B cell (primary cell): Measurements from ENCODE around the gene USH2A. TPM values are rescaled to one million over a fixed set of nuclear protein-coding genes. Genes with fewer than 3 reads are reported as not detected.

ENCODE experiments used
- ATAC-seq: fragments of 200-7000 bp; cut with Tn5 transposase; one replicate; pipeline ENCODE4 v1.10.0; 2021; ENCODE audit warnings: low read depth, mild to moderate bottlenecking, moderate number of reproducible peaks, moderate library complexity
- CTCF ChIA-PET: fragments of 350-600 bp; sonication (Branson Sonifier 250); formaldehyde crosslinking; loops from one replicate; lab custom pipeline; 2021; ENCODE audit warnings: antibody characterized with exemption, inconsistent platforms; lab: Charles Lee
- POLR2A ChIA-PET: fragments of 350-600 bp; sonication (Branson Sonifier 250); formaldehyde crosslinking; loops from one replicate; lab custom pipeline; 2021; ENCODE audit warnings: antibody characterized with exemption; lab: Charles Lee
- DNase-seq: peaks from one replicate; pipeline ENCODE4 v3.0.0; 2013
- H2AFZ ChIP-seq: 2 replicates; pipeline ENCODE4 v1.6.1; 2012; ENCODE audit warnings: mild to moderate bottlenecking, low read depth, low read length; ENCODE audit not compliant: insufficient read depth, poor library complexity, severe bottlenecking
- H3K27ac ChIP-seq, 2 donors: 1 replicate in 1 of 2; 2 replicates in 1 of 2; pipeline ENCODE4 v1.5.1; 2012 to 2013; ENCODE audit warnings: low read length in 2 of 2, mild to moderate bottlenecking in 2 of 2, moderate library complexity in 1 of 2
- H3K27me3 ChIP-seq, 4 experiments: fragments of 200-600 bp in 1 of 4; sonication (generic) in 1 of 4; replicated peaks in 1 of 4; 1 replicate in 2 of 4; 2 replicates in 2 of 4; pipeline versions ENCODE4 v1.6.1 to v1.7.0; 2013 to 2016; ENCODE audit warnings: low read length in 3 of 4, mild to moderate bottlenecking in 2 of 4, mixed read lengths in 1 of 4, moderate library complexity in 1 of 4; ENCODE audit not compliant: insufficient read depth in 4 of 4, control insufficient read depth in 3 of 4; ENCODE audit errors: control extremely low read depth in 1 of 4
- H3K36me3 ChIP-seq, 2 experiments: replicated peaks in 1 of 2; 1 replicate in 1 of 2; 2 replicates in 1 of 2; pipeline versions ENCODE4 v1.6.1 to v1.7.1; 2013; ENCODE audit warnings: low read length in 1 of 2; ENCODE audit not compliant: insufficient read depth in 2 of 2, control insufficient read depth in 1 of 2; ENCODE audit errors: control extremely low read depth in 1 of 2, extremely low read depth in 1 of 2
- H3K4me1 ChIP-seq, 2 donors: fragments of 200-600 bp in 1 of 2; sonication (generic) in 1 of 2; 1 replicate in 1 of 2; 2 replicates in 1 of 2; pipeline versions ENCODE4 v1.5.1 to v1.6.1; 2013 to 2017; ENCODE audit warnings: low read length in 2 of 2; ENCODE audit not compliant: control insufficient read depth in 2 of 2, insufficient read depth in 2 of 2
- H3K4me2 ChIP-seq: replicated peaks from 2 replicates; pipeline ENCODE3; 2012; ENCODE audit warnings: mild to moderate bottlenecking, low read depth, low read length; ENCODE audit not compliant: poor library complexity, severe bottlenecking
- H3K4me3 ChIP-seq, 5 experiments: fragments of 200-600 bp in 1 of 5; sonication (generic) in 1 of 5; 1 replicate in 3 of 5; 2 replicates in 2 of 5; pipeline versions ENCODE4 v1.5.1 to v1.7.0; 2011 to 2016; ENCODE audit warnings: low read length in 4 of 5, mild to moderate bottlenecking in 4 of 5, low read depth in 2 of 5, control low read depth in 1 of 5, moderate library complexity in 1 of 5; ENCODE audit not compliant: insufficient read depth in 1 of 5; ENCODE audit errors: control extremely low read depth in 1 of 5, extremely low read depth in 1 of 5
- H3K79me2 ChIP-seq: fragments of 200-600 bp; sonication (generic); one replicate; pipeline ENCODE4 v1.6.0; 2016; ENCODE audit warnings: low read length; ENCODE audit not compliant: control insufficient read depth, insufficient read depth
- H3K9ac ChIP-seq: fragments of 200-600 bp; sonication (generic); 2 replicates; pipeline ENCODE4 v1.6.1; 2017; ENCODE audit warnings: mild to moderate bottlenecking, low read length, moderate library complexity
- H3K9me3 ChIP-seq, 3 donors: one replicate each; pipeline versions ENCODE4 v1.6.1 to v1.7.1; 2013; ENCODE audit warnings: low read length in 2 of 3; ENCODE audit not compliant: control insufficient read depth in 2 of 3, insufficient read depth in 1 of 3; ENCODE audit errors: control extremely low read depth in 1 of 3
- H4K20me1 ChIP-seq: 2 replicates; pipeline ENCODE4 v1.6.0; 2012; ENCODE audit warnings: mild to moderate bottlenecking, low read length; ENCODE audit not compliant: insufficient read depth, control insufficient read depth, poor library complexity, severe bottlenecking
- H3K27ac Mint-ChIP-seq: one replicate; pipeline ENCODE4 v1.8.0; 2021; ENCODE audit warnings: mixed read lengths
- H3K27me3 Mint-ChIP-seq: one replicate; pipeline ENCODE4 v1.8.0; 2021; ENCODE audit warnings: mixed read lengths
- H3K4me1 Mint-ChIP-seq: one replicate; pipeline ENCODE4 v1.8.0; 2021; ENCODE audit warnings: mixed read lengths
- H3K4me3 Mint-ChIP-seq: one replicate; pipeline ENCODE4 v1.8.0; 2021; ENCODE audit warnings: mixed read lengths
- H3K9me3 Mint-ChIP-seq: one replicate; pipeline ENCODE4 v1.8.0; 2022; ENCODE audit warnings: mixed read lengths; ENCODE audit not compliant: insufficient read depth
- CTCF ChIP-seq: fragments of 200-600 bp; IDR thresholded peaks from one replicate; pipeline ENCODE4 v1.8.0; 2022; ENCODE audit warnings: antibody characterized with exemption, mild to moderate bottlenecking
- EZH2 ChIP-seq: IDR thresholded peaks from 2 replicates; pipeline ENCODE4 v1.6.1; 2012; ENCODE audit warnings: borderline replicate concordance, low read depth, mild to moderate bottlenecking, moderate library complexity, low read length; ENCODE audit not compliant: insufficient read depth, poor library complexity, severe bottlenecking
- WGBS: methylation state at CpG from one replicate; pipeline ENCODE4 v1.1.5; 2013; ENCODE audit warnings: missing lambda C conversion rate; ENCODE audit not compliant: insufficient coverage; 5-methylcytosine and 5-hydroxymethylcytosine counted together
- intact Hi-C: fragments of 100-400 bp; cut with micrococcal nuclease; formaldehyde crosslinking; loops from one replicate; pipeline ENCODE4 v1.10.0; 2022
- polyA plus RNA-seq: library from polyadenylated mRNA; depleted of rRNA; stranded (reverse); fragments of >200 nt; gene quantifications from 2 replicates; pipeline ENCODE4 v1.2.3, GENCODE V29; 2012
- total RNA-seq, 2 donors: library from RNA; stranded (reverse); fragments of 120-200 nt in 1 of 2; gene quantifications; 1 replicate in 1 of 2; 2 replicates in 1 of 2; pipeline versions ENCODE4 v1.2.3 to v1.2.4, GENCODE V29; 2013 to 2022

Gene USH2A
- total and polyA plus RNA-seq, 2 donors (not counting 1 experiment from before 2014, with no cell fraction given), result 0.01 TPM; not detected in 1

GRCh38 chr1:216140730-216141524 lies 282.3 kb downstream of the USH2A start:
- H2AFZ ChIP-seq, result no peak overlapping the region
- no peaks in the 10 kb centered on the region for H3K27me3 Mint-ChIP-seq
- H3K4me3 ChIP-seq, result no peak overlapping the region
- no peak overlapping the region for H3K27ac ChIP-seq
- H3K4me1 Mint-ChIP-seq, result no peaks in the 10 kb centered on the region
- no peaks in the 10 kb centered on the region for H4K20me1 ChIP-seq
- intact Hi-C loops, result no loop called here
- no peaks in the 10 kb centered on the region for H3K9me3 ChIP-seq
- DNase-seq, result no peak
- H3K4me3 Mint-ChIP-seq, result no peak overlapping the region
- POLR2A ChIA-PET, result no interaction called here
- 67% methylated on average over 3 of the region's 5 CpGs for WGBS
- no peaks in the 10 kb centered on the region for H3K79me2 ChIP-seq
- CTCF ChIA-PET, result no interaction called here
- H3K4me1 ChIP-seq, result no peaks in the 10 kb centered on the region
- no peaks in the 10 kb centered on the region for H3K36me3 ChIP-seq
- no peak overlapping the region for H3K4me2 ChIP-seq
- no peak overlapping the region for H3K9ac ChIP-seq
- TF ChIP-seq EZH2, result no peak
- TF ChIP-seq CTCF, result no peak
- no peaks in the 10 kb centered on the region for H3K27me3 ChIP-seq
- no peak overlapping the region for H3K27ac Mint-ChIP-seq
- no peak for ATAC-seq
- no peaks in the 10 kb centered on the region for H3K9me3 Mint-ChIP-seq

GRCh38 chr1:216124192-216124781 lies 299.0 kb downstream of the USH2A start:
- Histone ChIP-seq H3K9ac (no peak overlapping the region), H2AFZ (no peak overlapping the region), H3K4me2 (no peak overlapping the region), H3K4me3 (no peak overlapping the region), H3K79me2 (no peaks in the 10 kb centered on the region), H3K36me3 (no peaks in the 10 kb centered on the region), H3K9me3 (no peaks in the 10 kb centered on the region), H3K27me3 (no peaks in the 10 kb centered on the region), H3K4me1 (no peaks in the 10 kb centered on the region), H4K20me1 (no peaks in the 10 kb centered on the region), H3K27ac (no peak overlapping the region)
- no peak overlapping the region for H3K27ac Mint-ChIP-seq
- no peak overlapping the region for H3K4me3 Mint-ChIP-seq
- DNase-seq (no peak), ATAC-seq (no peak)
- no peaks in the 10 kb centered on the region for H3K27me3 Mint-ChIP-seq
- intact Hi-C loops, result no loop called here
- CTCF ChIA-PET, result no interaction called here
- TF ChIP-seq CTCF (no peak), EZH2 (no peak)
- POLR2A ChIA-PET, result no interaction called here
- H3K4me1 Mint-ChIP-seq, result no peaks in the 10 kb centered on the region
- peaks cover 2% of the 10 kb centered on the region for H3K9me3 Mint-ChIP-seq
- WGBS, result no CpG with 5 or more reads among the region's 4 CpGs
